Stimulated activated CD8-positive, alpha-beta memory T cell treated with anti-CD3 and anti-CD28 coated beads, Interleukin-7, amount 100 ng/mL, for 1 hour (primary cell): ENCODE results near the gene TECPR2.
"Not testable (repeated sequence)": the region's sequence is repeated elsewhere in the genome, so short reads cannot be mapped to it uniquely, and the experiment has no call there.

Source experiments
- DNase-seq, 2 donors: peaks; one replicate each; pipeline ENCODE4 v3.0.0-alpha.2; 2020; ENCODE audit warnings: low read depth in 2 of 2

The TECPR2 gene

DNA sequence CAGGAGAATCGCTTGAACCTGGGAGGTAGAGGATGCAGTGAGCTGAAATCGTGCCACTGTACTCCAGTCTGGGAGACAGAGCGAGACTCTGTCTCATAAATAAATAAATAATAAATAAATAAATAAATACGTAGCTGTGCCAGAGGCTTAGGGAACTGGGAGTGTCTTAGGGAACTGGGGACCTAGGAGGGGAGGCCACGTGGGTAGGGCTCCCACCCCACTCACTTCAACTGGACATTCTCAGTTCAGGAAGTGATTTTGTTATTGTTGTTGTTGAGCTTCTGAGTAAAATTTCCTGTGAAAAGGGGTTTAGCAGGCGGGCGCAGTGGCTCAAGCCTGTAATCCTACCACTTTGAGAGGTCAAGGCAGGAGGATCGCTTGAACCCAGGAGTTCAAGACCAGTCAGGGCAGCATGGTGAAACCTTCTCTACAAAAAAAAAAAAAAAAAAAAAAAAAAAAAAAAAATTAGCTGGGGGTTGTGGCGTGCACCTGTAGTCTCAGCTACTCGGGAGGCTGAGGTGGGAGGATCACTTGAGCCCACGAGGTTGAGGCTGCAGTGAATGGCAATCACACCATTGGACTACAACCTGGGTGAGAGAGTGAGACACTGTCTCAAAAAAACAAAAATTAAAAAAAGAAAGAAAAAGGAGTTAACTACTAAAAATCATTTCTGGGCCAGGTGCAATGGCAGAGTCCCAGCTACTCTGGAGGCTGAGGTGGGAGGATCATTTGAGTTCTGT is 165.9 kb downstream of the TECPR2 start:
- no peak for DNase-seq

DNA sequence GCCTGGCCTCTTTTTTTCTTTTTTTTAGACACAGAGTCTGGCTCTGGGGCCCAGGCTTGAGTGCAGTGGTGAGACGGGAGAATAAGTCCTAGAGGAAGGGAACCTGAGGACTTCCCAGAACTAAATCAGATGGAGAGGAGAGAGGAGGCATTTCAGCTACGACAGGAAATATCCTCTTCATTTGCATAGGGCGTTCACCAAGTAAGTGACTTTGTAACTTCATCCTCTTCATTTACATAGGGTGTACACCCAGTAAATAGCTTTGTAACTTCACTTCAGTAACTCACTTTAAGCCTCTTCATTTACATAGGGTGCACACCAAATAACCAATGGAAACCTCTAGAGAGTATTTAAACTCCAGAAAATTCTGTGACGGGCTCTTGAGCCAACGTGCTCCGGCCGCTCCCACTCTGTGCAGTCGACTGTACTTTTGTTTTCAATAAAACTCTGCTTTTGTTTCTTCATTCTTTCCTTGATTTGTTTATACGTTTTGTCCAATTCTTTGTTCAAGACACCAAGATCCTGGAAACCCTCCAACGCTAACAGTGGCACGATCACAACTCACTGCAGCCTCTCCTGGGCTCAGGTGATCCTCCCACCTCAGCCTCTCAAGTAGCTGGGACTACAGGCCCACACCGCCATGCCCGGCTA is 168.2 kb downstream of the TECPR2 start:
- DNase-seq = no peak

DNA sequence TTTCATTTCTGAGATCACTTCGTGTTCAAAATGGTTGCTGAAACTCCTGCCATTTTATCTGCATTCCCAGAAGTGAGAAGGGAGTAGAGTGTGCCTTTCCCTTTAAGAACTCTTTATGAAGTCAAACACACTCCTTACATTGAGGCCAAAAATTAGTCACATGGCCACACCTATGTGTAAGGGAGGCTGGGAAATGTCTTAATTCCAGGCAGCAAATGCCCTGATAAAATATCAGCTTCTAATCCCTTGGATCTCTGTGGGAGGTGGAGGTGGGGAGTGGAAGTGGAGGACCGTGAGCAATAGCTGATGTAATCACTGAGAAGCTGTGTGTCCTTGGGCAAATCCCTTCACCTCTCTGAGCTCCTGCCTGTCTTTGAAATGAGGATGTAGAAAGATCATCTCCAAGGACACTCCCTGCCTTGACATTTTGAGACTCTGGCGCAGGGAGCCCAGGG is 169.5 kb downstream of the TECPR2 start:
- DNase-seq = no peak

DNA sequence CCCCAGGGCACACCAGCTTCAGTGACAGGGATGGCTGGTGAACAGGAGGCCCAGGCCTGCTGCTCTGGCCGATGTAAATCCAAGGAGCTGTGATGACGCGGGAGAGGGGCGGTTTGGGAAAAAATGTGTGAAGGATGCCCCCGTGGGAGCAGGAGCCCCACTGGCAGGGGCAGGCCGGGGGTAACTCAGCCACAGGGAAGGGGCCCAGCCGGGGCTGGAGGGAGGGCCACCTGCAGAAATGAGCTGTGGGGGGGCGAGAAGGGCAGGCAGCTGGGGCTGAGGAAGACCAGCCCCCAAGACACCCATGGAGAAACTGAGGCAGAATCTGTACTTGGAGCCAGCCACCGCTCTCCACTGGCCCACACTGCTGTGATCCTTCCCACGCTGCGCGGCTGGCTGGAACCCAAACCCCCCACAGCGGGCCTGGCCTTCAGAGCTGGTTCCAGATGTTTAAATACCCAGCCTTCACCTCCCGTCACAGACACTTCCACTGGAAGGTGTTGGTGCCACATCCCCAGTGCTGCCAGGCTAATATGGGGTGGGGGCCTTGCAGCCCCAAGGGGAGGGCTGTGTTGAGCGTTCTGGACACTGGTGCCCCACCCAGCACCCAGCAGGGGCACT is 175.3 kb downstream of the TECPR2 start:
- no peak for DNase-seq

DNA sequence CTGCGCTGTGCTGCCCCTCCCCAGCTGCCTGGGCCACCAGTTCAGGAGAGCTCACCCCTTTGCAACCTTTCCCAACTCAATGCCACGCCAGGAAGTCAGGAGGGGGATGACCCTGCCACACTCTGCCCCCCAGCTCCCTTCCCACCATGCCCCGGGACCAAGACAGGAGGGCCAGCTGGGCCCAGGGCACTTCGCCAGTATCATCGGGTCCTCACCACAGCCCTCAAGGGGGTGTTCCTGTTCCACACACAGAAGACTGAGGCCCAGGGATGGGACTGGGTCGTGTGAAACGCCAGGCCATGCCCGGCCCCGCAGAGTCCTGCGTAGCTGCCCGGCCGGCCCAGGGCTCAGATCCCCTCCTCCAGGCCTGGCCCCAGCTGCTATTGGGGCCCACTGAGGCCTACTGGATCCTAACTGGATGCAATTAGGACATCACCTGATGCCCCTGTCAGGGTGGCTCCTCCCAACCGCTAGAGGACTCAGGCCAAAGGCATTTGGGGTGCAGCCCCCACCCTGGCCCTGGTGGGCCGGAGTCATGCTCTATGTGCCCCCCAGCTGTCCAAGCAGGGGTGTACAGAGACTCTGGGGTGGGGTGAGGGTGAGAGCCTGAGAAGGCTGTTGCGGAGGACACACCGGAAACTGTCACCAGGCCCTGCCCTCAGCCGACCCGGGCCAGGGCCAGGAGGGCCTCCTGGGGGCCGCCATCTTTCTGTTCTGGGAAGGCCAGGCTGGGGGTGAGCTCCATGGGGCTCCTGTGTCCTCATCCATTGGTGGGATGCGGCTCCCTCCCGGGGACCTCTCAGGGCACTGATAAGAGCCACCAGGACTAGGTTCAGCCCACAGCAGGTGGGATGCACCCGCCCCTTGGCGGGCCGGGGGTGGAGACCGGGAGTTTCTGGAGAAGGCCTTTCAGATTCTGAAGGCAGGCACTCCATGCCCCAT is 176.1 kb downstream of the TECPR2 start:
- DNase-seq = no peak

DNA sequence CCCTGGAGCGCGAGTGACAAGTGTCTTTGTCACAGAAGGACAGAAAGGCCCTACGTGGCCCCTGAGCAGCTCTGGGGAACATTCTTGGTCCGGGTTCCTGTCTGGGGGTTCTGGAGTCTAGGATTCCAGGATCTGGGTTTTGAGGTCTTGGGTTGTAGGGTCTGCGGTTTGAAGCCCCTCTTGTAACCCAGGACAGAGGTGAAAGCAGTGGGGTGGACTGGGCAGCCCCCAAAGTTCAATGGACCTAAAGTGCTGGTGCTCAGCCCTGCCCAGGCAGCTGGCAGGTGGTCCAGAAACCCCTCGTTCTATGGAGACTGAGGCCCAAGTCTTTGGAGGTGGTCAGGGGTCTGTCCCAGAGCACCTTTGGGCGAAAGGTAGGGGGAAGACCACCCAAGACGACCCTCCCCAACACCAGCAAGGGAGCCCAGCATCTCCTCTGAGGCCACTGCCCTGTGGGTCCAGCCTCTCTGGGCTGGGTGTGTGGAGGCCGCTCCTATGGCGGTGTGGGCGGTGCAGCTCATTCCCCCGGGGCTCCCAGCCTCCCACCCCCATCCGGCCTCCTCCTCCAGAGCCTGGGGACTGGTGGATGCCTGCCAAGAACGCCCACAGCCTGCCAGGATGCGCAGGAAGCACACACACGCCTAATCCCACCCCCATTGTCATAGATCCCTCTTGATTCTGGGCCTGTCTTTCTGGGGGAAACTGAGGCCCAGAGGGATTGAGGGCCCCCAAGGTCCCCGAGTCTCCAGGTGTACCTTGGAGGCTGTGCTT is 177.0 kb downstream of the TECPR2 start:
- no peak for DNase-seq

DNA sequence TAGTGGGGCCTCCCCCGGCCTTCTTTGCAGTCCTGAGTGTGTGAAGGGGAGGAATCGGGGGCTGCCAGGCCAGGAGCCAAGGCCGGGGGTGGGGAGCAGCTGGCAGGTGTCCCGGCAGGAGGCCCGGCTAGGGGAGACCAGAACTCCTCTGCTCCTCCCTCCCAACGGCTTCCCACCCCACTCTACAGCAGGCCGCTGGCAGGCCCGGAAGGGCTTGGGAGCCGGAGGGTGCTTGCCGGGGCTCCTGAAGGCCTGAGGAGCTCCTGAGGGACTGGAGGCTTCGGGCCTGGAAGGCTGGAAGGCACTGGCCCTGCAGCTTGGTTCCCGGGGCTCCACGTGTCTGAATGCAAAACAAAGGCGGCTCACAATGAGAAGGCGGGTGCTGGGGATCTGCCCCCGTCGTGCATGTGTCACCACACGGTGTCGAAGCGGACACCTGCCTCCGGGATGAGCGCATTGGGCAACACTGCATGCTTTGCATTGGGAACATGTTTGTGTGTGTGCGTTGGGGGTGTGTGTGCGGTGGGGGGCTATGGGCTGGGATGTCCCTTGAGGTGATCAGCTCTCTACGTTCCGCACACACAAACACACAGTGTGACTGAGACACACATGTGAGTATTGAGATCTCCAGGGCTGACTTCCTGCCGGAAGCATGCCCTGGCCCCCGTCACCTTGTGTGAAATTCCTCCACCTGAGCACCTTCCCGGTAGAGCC is 177.7 kb downstream of the TECPR2 start:
- no peak for DNase-seq

DNA sequence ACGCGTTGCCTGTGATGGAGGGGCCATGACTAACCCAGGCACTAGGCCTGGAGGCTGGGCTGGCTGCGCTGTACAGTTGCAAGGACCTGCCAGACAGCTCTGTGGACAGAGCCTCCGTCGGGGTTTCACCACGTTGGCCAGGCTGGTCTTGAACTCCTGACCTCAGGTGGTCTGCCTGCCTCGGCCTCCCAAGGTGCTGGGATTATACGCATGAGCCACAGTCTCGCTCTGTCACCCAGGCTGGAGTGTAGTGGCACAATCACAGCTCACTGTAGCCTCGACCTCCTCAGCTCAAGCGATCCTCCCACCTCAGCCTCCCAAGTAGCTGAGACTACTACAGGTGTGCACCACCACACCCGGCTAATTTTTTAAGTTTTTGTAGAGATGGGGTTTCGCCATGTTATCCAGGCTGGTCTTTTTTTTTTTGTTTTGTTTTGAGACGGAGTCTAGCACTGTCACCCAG is 178.3 kb downstream of the TECPR2 start:
- not testable (repeated sequence) for DNase-seq

DNA sequence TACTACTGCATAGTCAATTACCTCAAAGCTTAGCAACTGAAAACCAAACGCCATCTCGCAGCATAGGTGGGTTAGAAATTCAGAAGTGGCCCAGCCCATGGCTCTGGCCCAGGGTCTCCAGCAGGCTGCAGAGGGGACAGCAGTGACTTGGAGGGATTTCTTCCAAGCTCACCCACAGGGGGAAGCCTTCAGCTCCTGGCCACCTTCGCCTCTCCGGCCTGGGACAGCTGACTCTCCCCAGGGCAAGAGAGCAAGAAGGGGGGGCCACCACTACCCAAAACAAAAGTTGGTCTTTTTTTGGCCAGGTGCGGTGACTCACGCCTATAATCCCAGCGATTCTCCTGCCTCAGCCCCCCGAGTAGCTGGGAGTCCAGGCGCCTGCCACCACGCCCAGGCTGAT is 179.0 kb downstream of the TECPR2 start:
- DNase-seq = no peak

DNA sequence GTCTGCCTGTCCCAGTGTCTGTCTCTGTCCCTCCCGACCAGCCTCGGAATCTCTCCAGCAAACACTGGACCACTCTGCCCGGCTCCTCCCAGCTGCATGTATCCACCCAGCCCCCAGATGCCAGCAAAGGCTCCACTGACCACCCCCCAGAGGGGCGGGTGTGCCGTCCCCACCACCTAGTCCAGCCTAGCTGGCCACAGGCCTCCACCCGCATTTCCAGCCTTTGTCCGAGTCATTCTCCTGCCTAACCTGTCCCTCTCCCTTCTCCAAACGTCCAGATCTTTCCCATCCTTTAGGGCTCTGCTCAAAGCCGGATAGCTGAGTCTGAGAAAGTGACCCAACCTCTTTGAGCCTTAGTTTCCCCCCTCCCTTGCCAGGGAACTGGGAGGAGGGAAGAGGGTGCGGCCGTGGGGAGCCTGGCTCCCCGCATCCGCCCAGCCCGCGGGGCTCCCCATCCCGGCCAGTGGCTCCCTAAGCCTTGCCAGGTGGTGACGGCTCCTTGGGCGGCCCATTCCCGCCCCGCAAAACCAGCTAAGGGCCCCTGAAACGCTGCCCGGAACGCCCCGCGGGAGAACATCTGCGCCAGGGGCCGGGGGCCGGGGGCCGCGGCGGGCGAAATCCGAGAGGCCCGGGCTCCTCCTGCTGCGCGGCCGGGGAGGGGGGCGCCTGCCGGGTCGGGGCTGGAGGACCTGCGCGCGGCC is 181.5 kb downstream of the TECPR2 start:
- no peak for DNase-seq

DNA sequence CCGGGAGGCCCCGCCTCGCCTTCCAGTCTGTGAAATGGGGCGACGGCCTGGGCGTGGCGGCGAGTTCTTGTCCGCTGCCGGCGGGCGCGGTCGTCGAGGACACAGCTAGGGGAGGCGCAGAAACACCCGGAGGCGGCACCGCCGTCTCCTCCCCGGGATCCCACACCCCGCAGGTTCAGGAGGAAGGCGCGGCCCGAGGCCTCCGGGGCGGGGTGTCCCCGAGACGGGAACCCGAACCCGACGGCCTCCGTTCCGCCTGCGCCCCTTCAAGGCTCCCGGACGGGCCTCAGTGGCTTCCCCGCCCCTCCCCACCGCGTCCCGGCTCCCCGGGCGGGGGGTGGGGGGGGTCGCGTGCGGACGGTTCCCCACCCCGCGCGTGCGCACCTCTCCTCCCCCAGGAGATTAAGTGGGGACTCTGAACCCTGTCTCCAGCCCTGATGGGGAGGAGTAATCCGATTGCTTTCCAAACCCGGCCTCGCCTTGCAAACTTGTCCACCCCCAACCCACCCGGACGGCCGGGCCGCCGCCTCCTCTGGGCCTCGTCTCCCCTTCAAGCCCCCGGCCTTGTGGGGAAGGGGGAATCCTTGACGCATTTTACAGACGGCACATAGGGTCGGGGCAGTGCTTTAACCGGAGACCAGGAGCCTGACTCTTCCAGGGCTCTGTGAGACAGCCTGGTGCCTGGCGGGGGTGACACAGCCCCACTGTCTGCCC is 182.2 kb downstream of the TECPR2 start:
- no peak for DNase-seq

DNA sequence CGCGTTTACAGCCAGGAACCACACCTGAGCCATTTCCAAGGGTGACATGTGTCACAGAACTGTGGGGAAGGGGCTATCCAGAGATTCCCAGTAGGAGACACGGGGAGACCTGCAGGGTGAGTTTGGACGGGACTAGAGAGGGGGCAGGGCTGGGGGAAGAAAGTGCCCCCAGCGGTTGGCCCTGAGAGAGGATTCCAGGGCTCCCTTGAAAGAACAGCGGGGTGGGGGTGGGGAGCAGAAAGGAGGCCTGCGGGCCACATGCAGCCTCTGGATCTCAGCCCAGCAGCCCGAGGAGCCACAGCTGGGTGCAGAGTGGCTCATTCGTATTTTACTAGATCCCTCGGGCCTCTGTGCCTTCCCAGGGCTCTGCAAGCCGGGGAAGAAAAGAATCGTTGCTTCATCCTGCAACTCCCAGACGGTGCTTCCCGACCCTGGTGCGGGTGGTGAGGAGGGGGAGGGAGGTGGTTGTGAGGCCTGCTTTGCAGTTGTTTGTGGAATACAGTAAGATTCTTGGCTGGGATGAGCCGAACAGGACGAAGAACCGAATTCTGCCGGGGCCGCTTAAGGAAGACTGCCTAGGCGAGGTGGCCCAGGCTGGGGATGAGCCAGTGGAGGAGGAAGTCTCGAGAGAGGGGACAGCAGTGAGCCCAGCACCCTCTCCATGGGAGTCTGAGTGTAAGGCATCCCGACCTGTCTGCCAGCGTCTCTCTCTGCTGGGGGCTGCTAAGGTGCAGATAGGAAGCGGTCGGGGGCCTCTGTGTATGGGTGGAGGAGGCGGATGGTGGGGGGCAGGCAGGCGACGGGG is 182.9 kb downstream of the TECPR2 start:
- no peak for DNase-seq

DNA sequence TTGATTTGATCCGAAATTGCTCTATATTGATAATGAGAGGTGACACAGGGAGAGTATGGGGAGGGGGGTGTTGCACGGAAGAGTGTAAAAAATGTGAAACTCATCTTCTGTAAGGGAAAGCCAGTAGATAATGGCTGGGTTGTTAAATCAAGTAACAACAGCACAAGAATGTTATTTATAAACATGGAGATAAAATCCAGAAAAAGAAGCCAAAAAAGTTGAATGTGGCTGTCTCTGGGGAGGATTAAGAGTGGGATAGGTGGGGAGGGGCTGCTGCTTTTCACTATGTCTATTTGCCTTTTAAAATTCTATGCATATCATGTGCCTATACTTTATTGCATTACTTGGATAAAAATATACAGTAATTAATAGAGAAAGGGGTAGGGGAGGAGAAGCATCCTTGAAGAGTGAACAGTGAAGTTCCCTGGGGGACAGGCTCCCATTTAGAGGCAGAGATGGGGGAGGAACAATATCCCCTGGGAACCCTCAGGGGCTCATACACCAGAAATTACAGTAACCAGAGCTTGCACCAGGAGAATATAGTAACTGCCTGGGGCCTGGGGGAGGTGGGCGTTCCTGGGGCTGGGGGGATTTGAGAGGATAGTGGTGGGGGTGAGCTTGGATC is 186.0 kb downstream of the TECPR2 start:
- DNase-seq = no peak

DNA sequence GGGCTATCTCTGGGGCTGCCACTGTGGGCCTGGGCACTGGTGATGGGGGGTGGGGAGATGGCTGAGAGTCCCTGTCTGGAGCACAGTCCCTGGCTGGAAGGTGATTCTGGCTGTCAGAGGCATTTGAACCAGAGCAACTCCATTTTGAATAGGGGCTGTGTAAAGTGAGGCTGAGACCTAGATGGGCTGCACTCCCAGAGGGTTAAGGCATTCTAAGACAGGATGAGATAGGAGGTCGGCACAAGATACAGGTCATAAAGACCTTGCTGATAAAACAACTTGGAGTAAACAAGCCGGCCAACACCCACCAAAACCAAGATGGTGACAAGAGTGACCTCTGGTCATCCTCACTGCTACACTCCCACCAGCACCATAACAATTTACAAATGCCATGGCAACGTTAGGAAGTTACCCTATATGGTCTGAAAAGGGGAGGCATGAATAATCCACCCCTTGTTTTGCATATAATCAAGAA is 188.2 kb downstream of the TECPR2 start:
- DNase-seq = not testable (repeated sequence)
